ENCODE measurements around the gene CD63. TPM values are rescaled to one million over a fixed set of nuclear protein-coding genes. Genes with fewer than 3 reads are reported as not detected.

Gene CD63
- polyA plus RNA-seq, 1 experiment, result 1,955 TPM

GRCh38 chr12:55675666-55676065 lies 53.1 kb downstream of the CD63 start:
- H3K9me3 ChIP-seq (ENCODE audit: control insufficient read depth, insufficient read depth, low read length), result no peaks in the 10 kb centered on the region
- DNase-seq (ENCODE audit: low read depth, low spot score), result no peak
- no peak for TF ChIP-seq CTCF (IDR thresholded peaks at IDR 0.05; ENCODE audit: low read depth, low read length)
- CTCF ChIA-PET, result no interaction called here
- POLR2A ChIA-PET, result no interaction called here
- no peak overlapping the region for H3K4me3 ChIP-seq (ENCODE audit: low read depth, low read length)
- H3K27ac ChIP-seq (ENCODE audit: low read depth, low read length), result no peak overlapping the region
- H3K27me3 ChIP-seq (ENCODE audit: control insufficient read depth, insufficient read depth, low read length), result peaks cover 12% of the 10 kb centered on the region

Small RNA genes lying within 50 kb of the gene (small RNA-seq; reads per million reads assigned to genes)
- gene AC009779.1 (ENCODE audit: insufficient read length, low read depth) (not detected), gene RF00017 (ENCODE audit: insufficient read length, low read depth) (not detected)

Other genes starting within 250 kb of the CD63 start
- not detected in 2 replicates for gene OR6C68, start 236.6 kb downstream of the CD63 start, polyA plus RNA-seq (2011; rRNA removed)
- not detected in 2 replicates for gene OR6C4, start 179.4 kb downstream of the CD63 start, polyA plus RNA-seq (2011; rRNA removed)
- gene OR2AP1, start 156.5 kb downstream of the CD63 start, polyA plus RNA-seq (2011; rRNA removed), result not detected in 2 replicates
- not detected in 2 replicates for gene OR10P1, start 92.1 kb downstream of the CD63 start, polyA plus RNA-seq (2011; rRNA removed)
- 9.1 and 12.2 TPM in 2 replicates for gene ITGA7, start 21.1 kb downstream of the CD63 start, polyA plus RNA-seq (2011; rRNA removed)
- 132 and 155 TPM in 2 replicates for gene BLOC1S1, start 13.0 kb downstream of the CD63 start, polyA plus RNA-seq (2011; rRNA removed)
- gene RDH5, start 8.6 kb downstream of the CD63 start, polyA plus RNA-seq (2011; rRNA removed), result 4.9 and 5.2 TPM in 2 replicates
- 4.2 and 6.7 TPM in 2 replicates for gene GDF11, start 14.1 kb upstream of the CD63 start, polyA plus RNA-seq (2011; rRNA removed)
- 129 and 178 TPM in 2 replicates for gene SARNP, start 88.7 kb upstream of the CD63 start, polyA plus RNA-seq (2011; rRNA removed)
- gene ORMDL2, start 89.0 kb upstream of the CD63 start, polyA plus RNA-seq (2011; rRNA removed), result 40.9 and 49.3 TPM in 2 replicates
- 10.9 and 15.0 TPM in 2 replicates for gene DNAJC14, start 100.6 kb upstream of the CD63 start, polyA plus RNA-seq (2011; rRNA removed)
- gene MMP19, start 113.9 kb upstream of the CD63 start, polyA plus RNA-seq (2011; rRNA removed), result 43.8 and 46.3 TPM in 2 replicates
- 34.9 and 35.3 TPM in 2 replicates for gene PYM1, start 198.9 kb upstream of the CD63 start, polyA plus RNA-seq (2011; rRNA removed)
- gene DGKA, start 202.2 kb upstream of the CD63 start, polyA plus RNA-seq (2011; rRNA removed), result 53.6 and 59.7 TPM in 2 replicates
- gene PMEL, start 237.0 kb upstream of the CD63 start, polyA plus RNA-seq (2011; rRNA removed), result 1.6 and 2.2 TPM in 2 replicates
- gene CDK2, start 237.8 kb upstream of the CD63 start, polyA plus RNA-seq (2011; rRNA removed), result 30.6 and 38.8 TPM in 2 replicates
- 136 and 157 TPM in 2 replicates for gene RAB5B, start 245.1 kb upstream of the CD63 start, polyA plus RNA-seq (2011; rRNA removed)

All from AG04450 (cell line).